K562 (cell line): Measurements from ENCODE around the gene SPTBN4. TPM values are rescaled to one million over a fixed set of nuclear protein-coding genes. Genes with fewer than 3 reads are reported as not detected.

Experiments
- ARID1B ChIP-seq: fragments of 450-650 bp; IDR thresholded peaks from 2 replicates; pipeline ENCODE4 v1.6.1; 2016; ENCODE audit warnings: antibody characterized with exemption, mild to moderate bottlenecking, inconsistent platforms
- ARID2 ChIP-seq: fragments of 450-650 bp; IDR thresholded peaks from 2 replicates; pipeline ENCODE4 v1.6.1; 2017; ENCODE audit warnings: antibody characterized with exemption, mild to moderate bottlenecking
- CUX1 ChIP-seq: fragments of 200-800 bp; sonication (Bioruptor generic); IDR thresholded peaks from 2 replicates; pipeline ENCODE4 v1.6.1; 2016; ENCODE audit warnings: missing genetic modification characterization, missing compliant biosample characterization
- DIDO1 ChIP-seq: fragments of 450-650 bp; IDR thresholded peaks from 2 replicates; pipeline ENCODE4 v1.6.1; 2016; ENCODE audit warnings: low read depth, missing biosample characterization, missing genetic modification characterization
- EGR1 ChIP-seq: fragments of 450-650 bp; conservative IDR thresholded peaks from 2 replicates; pipeline ENCODE4 v1.6.1; 2017; ENCODE audit warnings: mild to moderate bottlenecking
- ELK3 ChIP-seq: fragments of 450-650 bp; formaldehyde crosslinking; IDR thresholded peaks from 2 replicates; pipeline ENCODE4 v1.4.0; 2020; ENCODE audit warnings: mild to moderate bottlenecking
- ETV5 ChIP-seq: sonication (generic); formaldehyde crosslinking; IDR thresholded peaks from 2 replicates; pipeline ENCODE4 v1.4.0; 2020; ENCODE audit warnings: low read depth, mild to moderate bottlenecking, missing genetic modification reagents
- HDAC2 ChIP-seq: fragments of 450-650 bp; IDR thresholded peaks from 2 replicates; pipeline ENCODE4 v1.6.1; 2016; ENCODE audit warnings: mild to moderate bottlenecking
- L3MBTL2 ChIP-seq: fragments of 450-650 bp; IDR thresholded peaks from 2 replicates; pipeline ENCODE4 v1.6.1; 2016; ENCODE audit warnings: mild to moderate bottlenecking, moderate library complexity
- PTBP1 ChIP-seq: fragments of 200-400 bp; formaldehyde crosslinking; IDR thresholded peaks from 2 replicates; pipeline ENCODE4 v1.6.1; 2017; ENCODE audit warnings: low read depth, low read length
- RB1 ChIP-seq: fragments of 450-650 bp; IDR thresholded peaks from 2 replicates; pipeline ENCODE4 v1.6.1; 2017; ENCODE audit warnings: low read depth, mild to moderate bottlenecking
- SRSF3 ChIP-seq: fragments of 200-400 bp; formaldehyde crosslinking; IDR thresholded peaks from 2 replicates; pipeline ENCODE4 v1.6.1; 2016; ENCODE audit warnings: mild to moderate bottlenecking, low read length, moderate library complexity; ENCODE audit not compliant: insufficient read depth
- STAT5A ChIP-seq: IDR thresholded peaks from 2 replicates; pipeline ENCODE4 v1.6.1; 2012; ENCODE audit warnings: low read length, inconsistent platforms, borderline replicate concordance
- ZBED1 ChIP-seq: IDR thresholded peaks from 2 replicates; pipeline ENCODE4 v1.6.1; 2014
- ZBTB2 ChIP-seq: fragments of 450-650 bp; IDR thresholded peaks from 2 replicates; pipeline ENCODE4 v1.6.1; 2016; ENCODE audit warnings: antibody characterized with exemption
- ZBTB7A ChIP-seq: IDR thresholded peaks from 2 replicates; pipeline ENCODE4 v1.6.1; 2011; ENCODE audit warnings: low read depth, mild to moderate bottlenecking, low read length, moderate library complexity, borderline replicate concordance; ENCODE audit not compliant: control insufficient read depth
- ZMIZ1 ChIP-seq, 2 experiments: fragments of 150-350 bp in 1 of 2; IDR thresholded peaks; 2 replicates each; pipeline ENCODE4 v1.6.1; 2012 to 2016; ENCODE audit warnings: low read depth in 2 of 2, low read length in 2 of 2, mild to moderate bottlenecking in 1 of 2, moderate library complexity in 1 of 2
- polyA plus RNA-seq, 8 experiments: library from polyadenylated mRNA; depleted of rRNA in 4 of 8; stranded (reverse) in 5 of 8; unstranded in 3 of 8; fragments of >200 nt; fragmentation: Nextera tagmentation in 2 of 8; fragmentation: Illumina TruSeq in 1 of 8; extraction: Ambion mirVana in 2 of 8; extraction: Trizol in 1 of 8; gene quantifications; 2 replicates each; pipeline versions ENCODE4 v1.2.1 to v1.2.3, GENCODE V29; 2011 to 2014; ENCODE audit warnings: inconsistent platforms in 1 of 8, missing spikeins in 1 of 8
- total RNA-seq, 7 experiments: library from RNA; depleted of rRNA in 6 of 7; stranded (reverse); fragments of >200 nt in 6 of 7; fragmentation: Illumina TruSeq in 2 of 7; extraction: Trizol in 2 of 7; gene quantifications; 2 replicates each; pipeline versions ENCODE4 v1.2.1 to v1.2.3, GENCODE V29; 2011 to 2021; ENCODE audit warnings: low replicate concordance in 1 of 7

Gene SPTBN4
- total and polyA plus RNA-seq, 9 of the 15 experiments (the other 6 are each of a cell fraction or from before 2014, with no cell fraction given): 0.01 to 1.5 (median 0.86) TPM

- TF ChIP-seq ZBTB2 (no peak), SRSF3 (no peak), ZBED1 (no peak), ARID2 (no peak), STAT5A (no peak), ARID1B (no peak), L3MBTL2 (peak; percentile 95), ZBTB7A (peak; percentile 45; the same call in 1 of the 2 replicates), HDAC2 (peak; percentile 42; the same call in 1 of the 2 replicates), RB1 (0 out of 2 replicates have a peak, but pooled peaks have one; percentile 21), ELK3 (CRISPR knock-in tag) (no peak), EGR1 (peak; percentile 45), CUX1 (CRISPR knock-in tag) (no peak), PTBP1 (no peak), ETV5 (0 out of 2 replicates have a peak, but pooled peaks have one; percentile 50), ZMIZ1 (IDR thresholded peaks at IDR 0.05; ENCODE audit: low read depth in 2 of 2, low read length in 2 of 2) (no peak), DIDO1 (0 out of 2 replicates have a peak, but pooled peaks have one; percentile 23)
These were observed 130.0 kb downstream of the SPTBN4 start (continued) for GRCh38 chr19:40596608-40597328.
